ENCODE results near the gene RAMP3. TPM values are rescaled to one million over a fixed set of nuclear protein-coding genes. Genes with fewer than 3 reads are reported as not detected.

Gene RAMP3
- total and polyA plus RNA-seq, 9 of the 15 experiments (the other 6 are each of a cell fraction or from before 2014, with no cell fraction given), result not detected

Other genes with a start within 250 kb of the RAMP3 start
- gene MYO1G, start 178.8 kb upstream of the RAMP3 start, total RNA-seq (2014; rRNA removed), result 0.16 and 0.23 TPM in 2 replicates
- 0.06 and 0.11 TPM in 2 replicates for gene MYO1G, start 178.8 kb upstream of the RAMP3 start, total RNA-seq (2014; rRNA removed; fragmentation: Illumina TruSeq; extraction: Trizol)
- gene MYO1G, start 178.8 kb upstream of the RAMP3 start, total RNA-seq (2015; rRNA removed; fragmentation: Illumina TruSeq; extraction: Trizol), result 0.23 and 0.25 TPM in 2 replicates
- 0.62 and 0.72 TPM in 2 replicates for gene MYO1G, start 178.8 kb upstream of the RAMP3 start, total RNA-seq (2021)
- gene MYO1G, start 178.8 kb upstream of the RAMP3 start, polyA plus RNA-seq (2011; rRNA removed), result 0.08 and 0.10 TPM in 2 replicates
- 0.04 and 0.26 TPM in 2 replicates for gene MYO1G, start 178.8 kb upstream of the RAMP3 start, polyA plus RNA-seq (2014; fragmentation: Illumina TruSeq; extraction: Trizol)
- gene MYO1G, start 178.8 kb upstream of the RAMP3 start, polyA plus RNA-seq (2014; fragmentation: Nextera tagmentation; extraction: Ambion mirVana), result under 1 TPM in 1 of 2 experiments, not detected in 1; 0.03 TPM
- 0.16 and 0.26 TPM in 2 replicates for gene MYO1G, start 178.8 kb upstream of the RAMP3 start, polyA plus RNA-seq (2014; rRNA removed)
- gene CCM2, start 157.6 kb upstream of the RAMP3 start, total RNA-seq (2014; rRNA removed), result 38.6 and 46.5 TPM in 2 replicates
- gene CCM2, start 157.6 kb upstream of the RAMP3 start, total RNA-seq (2014; rRNA removed; fragmentation: Illumina TruSeq; extraction: Trizol), result 9.5 and 12.4 TPM in 2 replicates
- 15.8 and 17.9 TPM in 2 replicates for gene CCM2, start 157.6 kb upstream of the RAMP3 start, total RNA-seq (2015; rRNA removed; fragmentation: Illumina TruSeq; extraction: Trizol)
- 33.9 and 35.2 TPM in 2 replicates for gene CCM2, start 157.6 kb upstream of the RAMP3 start, total RNA-seq (2021)
- gene CCM2, start 157.6 kb upstream of the RAMP3 start, polyA plus RNA-seq (2011; rRNA removed), result 28.8 and 35.2 TPM in 2 replicates
- gene CCM2, start 157.6 kb upstream of the RAMP3 start, polyA plus RNA-seq (2014; fragmentation: Illumina TruSeq; extraction: Trizol), result 25.9 and 30.9 TPM in 2 replicates
- gene CCM2, start 157.6 kb upstream of the RAMP3 start, polyA plus RNA-seq (2014; fragmentation: Nextera tagmentation; extraction: Ambion mirVana), result 1 to 10 TPM in 1 of 2 experiments, under 1 TPM in 1; 0.41 to 2.0 TPM
- 29.3 and 36.1 TPM in 2 replicates for gene CCM2, start 157.6 kb upstream of the RAMP3 start, polyA plus RNA-seq (2014; rRNA removed)
- under 0.01 TPM in 1 of 2 replicates, not detected in the other for gene NACAD, start 68.8 kb upstream of the RAMP3 start, total RNA-seq (2014; rRNA removed)
- gene NACAD, start 68.8 kb upstream of the RAMP3 start, total RNA-seq (2014; rRNA removed; fragmentation: Illumina TruSeq; extraction: Trizol), result not detected in 2 replicates
- not detected in 2 replicates for gene NACAD, start 68.8 kb upstream of the RAMP3 start, total RNA-seq (2015; rRNA removed; fragmentation: Illumina TruSeq; extraction: Trizol)
- 0.02 and 0.04 TPM in 2 replicates for gene NACAD, start 68.8 kb upstream of the RAMP3 start, total RNA-seq (2021)
- 0.01 and 0.03 TPM in 2 replicates for gene NACAD, start 68.8 kb upstream of the RAMP3 start, polyA plus RNA-seq (2011; rRNA removed)
- gene NACAD, start 68.8 kb upstream of the RAMP3 start, polyA plus RNA-seq (2014; fragmentation: Illumina TruSeq; extraction: Trizol), result 0.01 and 0.03 TPM in 2 replicates
- not detected for gene NACAD, start 68.8 kb upstream of the RAMP3 start, polyA plus RNA-seq (2014; fragmentation: Nextera tagmentation; extraction: Ambion mirVana)
- gene NACAD, start 68.8 kb upstream of the RAMP3 start, polyA plus RNA-seq (2014; rRNA removed), result 0.04 TPM in 1 of 2 replicates, not detected in the other
- 248 and 298 TPM in 2 replicates for gene TBRG4, start 46.1 kb upstream of the RAMP3 start, total RNA-seq (2014; rRNA removed)
- 111 and 141 TPM in 2 replicates for gene TBRG4, start 46.1 kb upstream of the RAMP3 start, total RNA-seq (2014; rRNA removed; fragmentation: Illumina TruSeq; extraction: Trizol)
- gene TBRG4, start 46.1 kb upstream of the RAMP3 start, total RNA-seq (2015; rRNA removed; fragmentation: Illumina TruSeq; extraction: Trizol), result 140 and 152 TPM in 2 replicates
- gene TBRG4, start 46.1 kb upstream of the RAMP3 start, total RNA-seq (2021), result 258 and 287 TPM in 2 replicates
- gene TBRG4, start 46.1 kb upstream of the RAMP3 start, polyA plus RNA-seq (2011; rRNA removed), result 278 and 317 TPM in 2 replicates
- 295 and 322 TPM in 2 replicates for gene TBRG4, start 46.1 kb upstream of the RAMP3 start, polyA plus RNA-seq (2014; fragmentation: Illumina TruSeq; extraction: Trizol)
- gene TBRG4, start 46.1 kb upstream of the RAMP3 start, polyA plus RNA-seq (2014; fragmentation: Nextera tagmentation; extraction: Ambion mirVana), result 10 to 100 TPM; 11.2 to 34.9 TPM
- 216 and 223 TPM in 2 replicates for gene TBRG4, start 46.1 kb upstream of the RAMP3 start, polyA plus RNA-seq (2014; rRNA removed)